SKM-1 (cell line): Measurements from ENCODE around the gene NDUFA8.

Experiments used
- DNase-seq: peaks from one replicate; lab custom pipeline; 2025; ENCODE audit not compliant: unreplicated experiment; lab: John Stamatoyannopoulos, UW

Gene NDUFA8

DNA sequence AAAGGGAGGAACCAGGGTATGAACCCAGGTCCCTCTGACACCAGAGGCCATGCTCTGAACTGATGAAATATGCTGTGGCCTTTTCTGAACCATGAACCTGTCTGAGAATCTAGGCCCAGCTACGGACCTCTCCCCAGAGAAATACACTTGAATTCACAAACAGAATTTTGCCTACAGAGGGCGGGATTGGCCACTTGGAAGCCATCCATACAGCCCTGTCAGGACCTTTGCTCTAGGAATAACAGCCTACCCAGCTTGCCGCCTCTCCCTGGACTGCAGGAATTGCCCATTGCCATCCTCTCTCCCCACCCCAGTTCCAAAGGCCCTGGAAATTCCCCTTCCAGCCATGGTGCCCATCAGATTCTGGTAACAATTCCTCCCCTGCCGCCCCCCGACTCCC, 26.7 kb upstream of the NDUFA8 start:
- DNase-seq = no peak

DNA sequence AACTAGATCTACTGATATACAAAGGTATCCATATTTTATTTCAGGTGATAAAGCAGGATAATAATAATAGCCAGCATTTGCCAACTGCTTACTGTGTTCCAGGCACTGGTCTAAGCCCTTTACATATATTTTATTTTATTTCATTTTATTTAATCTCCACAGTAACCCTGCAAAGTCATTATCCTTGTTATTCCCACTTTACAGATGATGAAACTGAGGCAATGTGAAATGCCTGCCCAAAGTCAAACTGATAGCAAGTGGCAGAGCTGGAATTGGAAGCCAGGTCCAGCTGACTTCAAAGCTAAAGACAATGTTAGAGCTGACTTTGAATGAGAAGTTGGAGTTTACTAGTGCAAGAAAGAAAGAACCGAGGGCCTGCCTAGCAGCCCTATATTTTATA, 25.0 kb upstream of the NDUFA8 start:
- no peak for DNase-seq

DNA sequence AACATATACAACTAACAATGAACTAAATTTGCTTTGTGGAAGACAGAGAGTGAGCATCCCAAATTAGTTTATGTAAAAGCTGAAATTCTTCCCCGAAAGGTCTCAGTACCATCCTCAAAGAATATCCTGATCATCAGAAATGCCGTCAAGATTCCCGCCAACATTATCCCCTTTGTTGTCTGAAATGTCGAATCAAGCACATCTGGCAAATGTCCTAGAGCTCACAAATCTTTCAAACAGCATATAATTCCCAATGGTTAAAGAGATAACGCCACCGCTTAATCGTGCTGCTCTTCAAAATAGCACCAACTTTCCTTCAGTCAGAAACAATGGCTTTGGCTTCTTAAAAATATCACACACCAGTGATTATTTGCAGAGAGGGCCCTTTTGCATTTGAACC, 23.9 kb upstream of the NDUFA8 start:
- no peak for DNase-seq

DNA sequence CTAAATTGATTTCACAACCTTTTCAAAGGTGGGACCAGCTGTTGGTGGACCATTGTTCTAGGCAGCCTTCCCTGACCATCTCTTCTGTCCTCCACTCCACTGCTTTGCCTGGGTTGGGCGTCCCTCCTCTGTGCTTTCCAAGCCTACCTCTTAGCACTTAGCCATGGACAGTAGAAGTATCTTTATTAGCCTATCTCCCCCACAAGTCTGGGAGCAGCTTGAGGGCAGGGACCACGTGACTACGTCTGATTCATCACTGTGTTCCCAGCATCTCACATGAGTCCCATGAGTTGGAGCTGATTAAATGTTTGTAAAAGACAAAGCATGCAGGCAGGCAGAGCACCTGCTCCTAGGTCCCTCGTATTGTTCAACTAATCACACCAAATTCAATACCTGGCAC, 21.1 kb upstream of the NDUFA8 start:
- no peak for DNase-seq

DNA sequence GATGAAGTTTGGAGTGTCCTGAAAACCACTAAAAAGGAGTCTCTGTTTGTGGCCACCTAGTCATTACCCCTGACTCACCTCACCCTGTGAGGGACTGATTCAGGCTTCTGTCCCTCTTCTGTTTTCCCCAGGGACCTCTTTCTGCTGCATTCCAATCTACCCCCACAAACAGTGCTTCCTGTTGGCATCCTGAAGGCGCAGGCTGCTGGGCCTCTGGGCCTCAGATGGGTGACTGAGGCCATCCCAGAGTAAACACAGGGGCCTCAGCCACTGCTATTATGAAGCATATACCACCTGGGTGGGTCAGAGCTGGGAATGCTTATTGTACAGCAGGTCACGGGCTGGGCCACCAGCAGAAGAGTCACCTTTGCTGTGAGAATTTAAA, 20.1 kb upstream of the NDUFA8 start:
- no peak for DNase-seq

DNA sequence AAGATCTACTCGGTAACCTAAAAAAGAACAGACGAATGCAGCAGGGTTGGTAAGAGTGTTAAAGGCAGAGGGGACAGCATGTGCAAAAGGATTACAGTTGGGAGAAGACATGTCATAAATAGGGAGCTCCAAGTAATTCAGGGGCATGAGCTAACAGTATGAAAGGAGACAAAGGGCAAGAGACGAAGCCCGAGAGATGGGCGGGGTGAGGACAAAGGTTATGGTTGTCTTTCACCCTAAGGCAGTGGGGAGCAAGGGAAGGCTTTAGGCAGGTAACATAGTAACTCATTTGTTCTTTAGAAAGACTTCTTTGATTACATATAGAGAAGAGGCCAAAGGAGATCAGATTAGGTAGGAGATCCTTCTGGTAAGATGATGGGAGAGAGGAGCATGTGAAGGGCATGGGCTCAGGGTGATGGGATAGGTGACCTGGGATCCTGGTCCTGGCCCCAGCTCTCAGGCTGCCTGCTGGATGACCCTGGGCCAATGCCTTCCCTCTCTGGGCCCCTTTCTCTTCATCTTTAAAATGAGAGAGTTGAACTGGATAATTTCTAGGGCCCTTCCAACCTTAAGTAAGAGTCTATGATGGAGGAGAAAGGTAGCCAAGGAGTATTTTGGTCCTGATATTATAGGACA, 19.6 kb upstream of the NDUFA8 start:
- DNase-seq = no peak

DNA sequence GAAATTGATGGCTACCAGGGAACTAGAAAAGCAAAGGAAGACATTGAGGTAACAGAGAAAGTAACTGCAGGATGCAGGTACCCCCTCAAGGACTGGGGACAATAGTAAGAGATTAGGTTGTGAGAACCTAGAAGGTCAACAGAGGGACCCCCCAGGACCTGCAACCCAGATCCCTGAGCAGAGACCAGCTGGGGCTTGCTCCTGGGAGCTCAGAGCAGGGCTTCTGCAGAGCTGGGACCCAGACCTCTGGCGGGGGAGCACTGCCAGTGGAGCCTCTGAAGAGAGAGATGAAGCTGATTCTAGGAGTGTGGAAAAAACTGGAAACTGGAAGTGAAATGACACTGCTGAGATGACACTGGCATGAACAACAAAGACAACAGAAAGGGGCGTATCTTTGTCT, 17.3 kb upstream of the NDUFA8 start:
- DNase-seq = no peak

DNA sequence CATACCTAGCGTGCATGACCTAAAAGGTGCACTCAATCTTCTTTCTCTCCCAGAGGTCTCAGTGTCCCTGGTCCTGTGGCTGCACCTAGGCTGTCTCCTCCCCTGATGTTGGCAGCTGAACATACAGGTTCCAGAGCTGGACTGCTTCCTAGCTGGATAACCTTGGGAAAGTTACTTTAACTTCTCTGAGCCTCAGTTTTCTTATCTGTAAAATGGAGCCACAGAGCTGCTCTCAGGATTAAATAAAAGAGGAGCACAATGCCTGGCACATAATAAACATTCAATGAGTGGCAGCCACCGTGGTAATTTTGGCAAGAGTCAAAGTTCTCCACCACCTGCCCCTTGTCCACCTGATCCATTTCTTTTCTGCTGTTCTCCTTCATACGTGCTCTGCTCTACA, 14.1 kb upstream of the NDUFA8 start:
- DNase-seq = no peak

DNA sequence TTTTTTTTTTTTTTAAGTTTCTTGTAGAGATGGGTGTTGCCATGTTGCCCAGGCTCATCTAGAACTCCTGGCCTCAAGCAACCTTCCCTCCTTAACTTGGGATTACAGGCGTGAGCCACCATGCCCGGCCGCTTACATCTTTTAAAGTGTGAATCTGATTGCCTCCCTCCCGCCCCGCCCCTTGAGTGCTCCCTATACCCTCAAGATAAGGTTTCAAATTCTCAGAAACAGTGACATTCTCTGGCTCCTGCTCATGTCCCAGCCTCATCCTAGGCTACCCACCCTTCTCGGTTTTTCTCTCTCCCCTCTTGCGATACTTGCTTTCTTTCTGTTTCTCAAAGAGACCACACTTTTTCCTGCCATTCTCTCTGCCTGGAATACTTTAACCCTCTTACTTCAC, 12.6 kb upstream of the NDUFA8 start:
- no peak for DNase-seq

DNA sequence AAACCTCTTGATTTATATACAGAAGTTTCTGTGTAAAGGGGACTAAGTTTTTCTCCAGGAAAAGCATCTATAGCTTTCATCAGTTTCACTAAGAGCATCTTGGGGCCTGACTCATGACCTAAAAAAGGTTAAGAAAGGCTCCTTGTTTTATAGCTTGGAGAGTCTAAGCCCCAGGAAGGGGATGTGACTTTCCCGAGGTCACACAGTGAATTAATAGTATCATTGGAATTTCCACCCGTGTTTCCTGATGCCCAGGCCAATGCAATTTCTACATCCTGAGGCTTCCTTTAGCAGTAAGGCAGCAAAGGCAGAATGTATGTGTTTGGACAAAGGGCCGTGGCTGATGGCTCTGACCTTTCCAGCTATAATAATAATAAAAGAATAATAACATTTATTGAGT, 8.8 kb upstream of the NDUFA8 start:
- no peak for DNase-seq

DNA sequence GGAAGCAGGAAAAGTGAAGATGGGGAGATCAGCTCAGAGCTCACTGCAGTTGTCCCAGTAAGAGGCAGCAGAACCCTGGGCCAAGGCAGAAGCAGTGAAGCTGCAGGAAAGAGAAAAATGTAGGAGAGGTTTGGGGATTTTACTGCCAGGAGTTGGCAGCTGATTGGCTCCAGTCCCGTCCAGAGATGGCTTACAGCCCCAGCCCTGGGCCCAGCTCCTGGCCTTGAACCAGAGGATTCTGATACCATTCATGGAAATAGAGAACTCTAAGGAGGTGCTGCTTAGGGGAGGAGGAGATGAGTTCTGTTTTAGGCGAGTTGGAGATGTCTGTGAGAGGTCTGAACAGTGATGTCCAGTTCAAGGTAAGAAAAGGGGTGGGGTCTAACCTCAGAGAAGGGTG, 4.7 kb upstream of the NDUFA8 start:
- DNase-seq = no peak

DNA sequence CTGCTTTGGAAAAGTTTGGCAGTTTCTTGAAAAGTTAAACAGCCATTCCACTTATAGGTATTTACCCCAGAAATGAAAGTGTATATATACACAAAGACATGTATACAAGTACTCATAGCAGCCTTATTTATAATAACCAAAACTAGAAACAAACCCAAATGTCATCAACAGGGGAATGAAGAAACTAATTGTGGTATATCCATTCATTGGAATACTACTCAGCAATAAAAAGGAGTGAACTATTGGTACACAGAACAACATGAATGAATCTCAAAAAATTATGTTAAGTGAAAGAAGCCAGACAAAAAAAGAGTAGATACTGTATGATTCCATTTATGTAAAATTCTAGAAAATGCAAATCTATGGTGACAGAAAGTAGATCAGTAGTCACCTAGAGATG, 2.8 kb upstream of the NDUFA8 start:
- DNase-seq = no peak

DNA sequence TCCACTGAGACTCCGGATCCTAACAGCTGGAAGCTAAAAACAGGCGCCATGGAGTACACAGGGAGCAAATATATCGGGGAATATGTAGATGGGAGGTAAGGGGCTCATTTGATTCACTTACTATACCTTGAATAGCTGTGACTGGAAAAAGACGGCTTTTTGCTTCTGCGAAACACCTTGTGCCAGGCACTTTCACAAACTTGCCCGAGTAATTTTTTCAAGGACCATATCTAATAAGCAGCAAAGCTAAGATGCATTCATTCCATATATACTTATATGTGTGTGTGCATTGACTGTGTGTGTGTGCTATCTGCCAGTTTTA, 307 bp upstream of the NDUFA8 start:
- no peak for DNase-seq

DNA sequence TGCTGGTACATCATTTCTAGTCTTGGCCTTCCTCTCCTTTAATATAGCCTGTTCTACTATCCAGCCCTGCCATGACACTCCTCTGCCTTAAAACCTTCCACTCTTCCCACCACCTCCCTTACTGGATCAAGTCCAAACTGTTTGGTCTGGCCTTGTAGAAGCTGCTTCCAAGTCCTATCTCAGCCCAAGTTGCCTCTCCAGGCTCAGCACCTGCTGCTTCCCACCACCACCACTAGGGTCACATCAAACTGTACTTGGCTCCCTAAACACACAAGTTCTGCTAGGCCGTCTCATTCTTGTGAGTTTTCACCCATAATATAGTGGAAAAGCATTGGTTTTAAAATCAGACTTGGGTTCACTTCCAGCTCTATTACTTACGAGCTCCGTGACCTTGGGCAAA, 1.4 kb downstream of the NDUFA8 start:
- DNase-seq = peak; percentile 16

DNA sequence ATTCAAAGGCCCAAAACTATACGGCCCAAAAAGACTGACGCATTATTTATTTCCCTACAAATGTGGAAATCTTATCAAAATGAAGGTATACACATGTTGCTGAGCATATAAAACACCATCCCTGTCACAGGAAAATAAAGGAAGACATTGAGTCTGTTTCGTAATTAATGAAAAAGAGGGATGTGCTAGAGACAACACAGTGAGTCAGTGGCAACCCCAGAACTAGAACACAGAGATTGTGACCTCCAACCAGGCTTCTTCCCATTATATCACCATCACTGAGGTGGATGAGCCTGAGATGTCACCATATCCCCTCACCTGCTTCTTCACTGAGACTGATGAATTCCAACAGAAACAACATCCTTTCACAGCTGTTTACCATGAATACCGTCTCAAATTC, 3.8 kb downstream of the NDUFA8 start:
- DNase-seq = no peak

DNA sequence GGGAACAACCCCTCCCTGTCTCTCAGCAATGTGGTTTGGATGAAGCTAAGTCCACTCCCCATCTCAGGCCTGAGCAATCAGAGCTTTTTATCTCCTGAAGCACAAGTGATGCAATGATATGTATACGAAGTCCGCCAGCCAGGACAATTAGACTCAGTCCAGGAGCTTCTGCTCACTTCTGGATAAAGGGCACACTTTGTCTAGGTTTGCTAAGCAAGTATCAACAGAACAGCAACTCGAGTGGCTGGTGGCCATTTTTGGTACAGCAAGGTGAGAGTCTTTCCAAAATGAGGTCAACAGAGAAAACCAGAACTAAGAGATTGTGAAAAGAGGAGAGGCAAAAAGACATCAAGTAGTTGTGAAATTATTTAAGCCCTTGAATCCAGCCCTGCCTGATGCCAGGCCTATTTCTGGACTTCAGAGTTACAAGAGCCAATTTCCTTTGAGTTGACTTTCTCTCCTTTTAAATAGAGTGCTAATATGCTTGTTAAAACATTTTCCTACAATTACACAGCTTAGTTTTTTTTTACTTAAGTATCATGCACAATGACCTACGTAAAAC, 8.2 kb downstream of the NDUFA8 start:
- DNase-seq = no peak

DNA sequence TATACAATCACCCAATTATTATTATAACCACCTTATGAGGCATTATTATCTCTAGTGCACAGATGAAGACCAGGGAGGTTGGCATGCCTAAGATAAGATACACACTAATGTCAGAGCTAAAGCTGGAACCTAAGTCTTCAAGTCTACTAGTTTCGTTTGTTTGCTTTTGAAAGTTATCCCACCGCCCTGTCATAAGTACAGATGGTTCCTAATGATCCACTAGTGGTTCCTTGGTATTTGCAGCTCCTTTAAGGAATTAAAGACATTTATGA, 14.1 kb downstream of the NDUFA8 start:
- no peak for DNase-seq

DNA sequence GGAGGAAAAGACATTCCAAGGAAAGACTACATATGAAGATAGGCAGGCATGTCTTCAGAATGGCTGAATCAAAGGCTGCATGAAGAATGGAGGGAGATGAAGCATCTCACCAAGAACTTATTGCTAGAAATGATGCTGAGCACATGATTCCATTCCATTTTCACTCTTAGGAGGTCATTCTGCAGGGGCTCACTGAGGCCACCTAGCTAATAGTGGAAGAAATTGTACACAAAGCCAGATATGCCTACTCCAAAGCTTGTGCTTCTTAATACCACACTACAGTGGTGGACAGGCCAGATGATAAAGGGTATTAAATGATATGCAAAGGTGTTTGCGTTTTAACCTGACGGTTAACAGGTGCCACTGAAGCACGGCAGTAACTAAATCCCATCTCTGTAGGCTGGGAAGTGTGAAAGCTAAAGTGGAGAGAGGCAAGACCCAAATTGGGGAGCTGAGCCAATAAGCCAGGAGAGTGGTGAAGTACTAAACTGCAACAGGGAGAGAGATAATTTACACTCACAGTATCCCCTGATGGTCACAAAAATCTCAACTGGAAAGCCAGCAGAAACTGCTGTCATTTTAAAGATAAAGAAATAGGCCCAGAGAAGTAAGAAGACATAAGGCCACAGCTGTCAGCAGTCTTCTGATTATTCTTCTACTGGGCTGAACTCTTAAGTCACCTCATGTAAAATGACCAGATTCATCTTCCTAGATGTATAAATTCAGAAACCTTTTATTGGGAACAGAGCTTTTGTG, 14.6 kb downstream of the NDUFA8 start:
- no peak for DNase-seq

DNA sequence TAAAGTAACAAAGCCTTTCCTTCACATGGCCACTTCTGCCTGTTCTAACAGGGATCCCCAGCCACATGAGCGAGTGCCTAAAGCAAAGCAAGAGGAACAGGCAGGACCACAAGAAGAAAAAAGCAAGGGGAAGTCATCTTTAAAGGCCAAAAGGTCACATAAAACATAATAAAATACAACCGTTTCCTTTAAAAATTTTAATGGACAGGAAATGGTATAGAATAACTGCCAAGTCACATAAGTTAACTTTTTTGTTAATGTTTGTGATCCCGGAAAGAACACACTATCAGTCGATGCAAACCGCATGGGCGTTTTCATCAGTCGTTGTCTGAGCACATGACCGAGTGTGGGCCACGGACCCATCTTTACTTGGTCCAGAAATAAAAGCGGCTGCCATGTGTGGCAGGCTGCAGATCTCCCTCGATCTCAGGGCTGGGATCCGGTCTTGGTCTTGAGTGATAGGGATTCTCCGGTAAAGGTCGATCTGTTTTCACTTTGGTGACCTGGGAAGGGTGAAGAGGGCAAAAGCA, 15.6 kb downstream of the NDUFA8 start:
- no peak for DNase-seq

DNA sequence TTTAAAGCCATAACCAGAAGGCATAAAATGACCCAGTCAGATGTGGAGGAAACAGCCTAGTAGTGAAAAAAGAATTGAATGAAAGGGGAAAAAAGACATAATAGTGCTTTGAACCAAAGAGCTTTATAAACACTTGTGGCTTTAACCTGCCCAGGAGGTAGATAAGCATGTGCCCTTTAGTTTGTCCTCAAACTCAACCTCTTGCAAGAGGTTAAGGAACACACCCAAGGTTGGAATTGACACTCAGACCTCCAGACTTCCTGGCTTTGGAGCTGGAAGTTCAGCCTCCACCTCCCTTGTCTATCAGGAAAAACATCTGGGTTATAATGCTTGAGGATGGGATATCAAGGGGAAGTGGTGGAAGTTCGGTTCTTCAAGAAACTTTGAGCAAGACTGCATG, 16.3 kb downstream of the NDUFA8 start:
- no peak for DNase-seq

DNA sequence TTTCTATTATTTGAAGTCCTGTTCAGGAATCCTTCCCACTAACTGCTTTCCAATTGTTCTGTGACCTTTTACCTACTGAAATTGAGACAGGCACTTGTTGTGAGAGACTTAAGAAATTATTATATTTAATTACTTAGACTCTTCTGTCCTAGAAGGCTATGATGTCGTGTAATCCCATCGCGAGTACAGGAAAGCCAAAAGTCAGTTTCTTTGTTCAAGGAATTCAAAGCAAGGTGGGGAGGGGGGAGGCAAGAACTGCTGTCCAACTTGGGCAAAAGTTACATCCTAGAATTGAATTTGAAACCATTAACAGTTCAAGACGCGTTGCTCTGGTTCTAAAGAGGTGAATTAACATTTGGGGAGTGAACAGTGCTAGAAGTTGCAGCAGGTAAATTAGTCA, 17.9 kb downstream of the NDUFA8 start:
- no peak for DNase-seq

DNA sequence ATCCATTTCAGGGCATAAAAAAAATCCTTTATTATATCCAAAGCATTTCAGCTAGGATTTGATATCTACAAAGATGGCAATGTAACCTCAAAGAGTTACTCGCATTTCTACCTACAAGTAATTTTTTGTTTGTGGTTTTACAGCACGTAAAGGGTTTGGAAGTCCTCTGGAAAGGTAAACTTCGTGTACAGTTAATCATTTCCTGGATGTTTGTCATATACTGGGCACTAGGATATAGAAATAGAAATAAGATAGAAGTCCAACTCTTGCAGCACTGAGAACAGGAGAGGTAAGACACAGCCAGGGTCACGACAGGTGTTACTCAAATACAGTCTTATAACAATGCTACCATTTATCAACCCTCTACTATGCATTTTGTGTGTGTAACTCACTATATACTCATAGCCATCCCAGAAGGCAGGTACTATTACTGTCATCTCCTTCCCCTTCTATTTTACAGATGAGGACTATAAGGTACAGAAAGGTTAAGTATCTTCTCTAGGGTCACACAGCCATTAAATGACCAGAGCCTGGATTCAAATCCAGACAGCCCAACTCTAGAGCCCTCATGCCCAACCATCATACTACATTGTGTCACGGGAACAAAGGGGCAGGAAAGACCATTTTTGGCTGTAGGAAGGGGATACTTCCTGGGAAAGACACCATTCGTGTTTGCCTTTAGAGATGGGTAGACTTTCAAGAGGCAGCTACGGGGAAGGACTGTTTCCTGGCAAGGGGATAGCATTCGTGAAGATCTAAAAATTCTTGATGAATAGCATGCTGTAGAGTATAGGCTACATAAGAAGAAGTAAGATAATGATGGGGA, 19.0 kb downstream of the NDUFA8 start:
- no peak for DNase-seq
